ENCODE measurements around the gene PRDM15.

GRCh38 chr21:41876928-41877652, 2.1 kb downstream of the PRDM15 start:
- TF ChIP-seq POLR2A (IDR thresholded peaks at IDR 0.05) = no peak
- no peak for TF ChIP-seq CTCF (IDR thresholded peaks at IDR 0.05 in 8 of 11, conservative IDR thresholded peaks at IDR 0.05 in 3 of 11)
